GM12874 (cell line): ENCODE data around the gene MS4A18.

Experiments
- TF ChIP-seq, protein P1 (sequence below): IDR thresholded peaks from 2 replicates; pipeline ENCODE4 v1.5.1; 2011; ENCODE audit warnings: low read depth, mild to moderate bottlenecking, control low read depth, low read length, moderate library complexity; ENCODE audit not compliant: insufficient read depth

The MS4A18 gene

DNA sequence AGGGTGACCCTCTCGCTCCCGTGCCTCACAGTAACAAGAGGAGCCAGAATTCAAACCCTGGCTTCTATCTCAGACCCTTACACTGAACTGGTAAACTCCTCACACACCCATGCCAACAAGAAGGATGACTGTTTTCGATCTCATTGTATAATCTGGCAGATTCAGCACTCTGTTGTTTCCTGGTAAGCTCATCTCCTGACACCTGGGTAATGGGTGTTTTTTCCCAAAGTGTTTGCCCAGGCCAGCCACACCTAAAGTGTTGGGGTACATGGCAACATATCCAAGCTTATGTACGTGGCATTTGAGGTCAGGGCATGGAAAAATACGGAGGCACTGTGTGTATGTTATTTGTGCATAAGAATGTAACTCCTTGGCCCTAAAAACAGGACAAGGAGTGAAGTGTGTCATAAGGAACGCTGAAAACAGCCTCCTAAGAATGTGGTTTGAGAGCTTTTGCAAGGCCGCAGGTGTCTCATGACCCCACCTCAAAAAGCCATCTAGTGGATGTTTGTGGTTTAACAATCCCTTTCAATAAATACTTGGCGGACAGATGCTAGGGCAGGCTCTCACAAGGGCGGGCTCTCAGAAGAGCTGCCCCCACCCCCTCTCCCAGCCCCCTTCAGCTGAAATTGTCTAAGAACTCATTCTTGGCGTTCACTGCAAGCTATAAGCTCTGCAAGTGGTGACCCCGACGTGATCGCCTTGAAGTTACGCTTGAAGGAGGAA, 31.9 kb downstream of the MS4A18 start, which contains the start of gene MS4A15:
MS4A15 (plus strand) TSS at position 561 of the 726 bp plus-strand sequence. CDS start 6,867 bp downstream, outside the sequence.
- TF ChIP-seq, protein P1, sequence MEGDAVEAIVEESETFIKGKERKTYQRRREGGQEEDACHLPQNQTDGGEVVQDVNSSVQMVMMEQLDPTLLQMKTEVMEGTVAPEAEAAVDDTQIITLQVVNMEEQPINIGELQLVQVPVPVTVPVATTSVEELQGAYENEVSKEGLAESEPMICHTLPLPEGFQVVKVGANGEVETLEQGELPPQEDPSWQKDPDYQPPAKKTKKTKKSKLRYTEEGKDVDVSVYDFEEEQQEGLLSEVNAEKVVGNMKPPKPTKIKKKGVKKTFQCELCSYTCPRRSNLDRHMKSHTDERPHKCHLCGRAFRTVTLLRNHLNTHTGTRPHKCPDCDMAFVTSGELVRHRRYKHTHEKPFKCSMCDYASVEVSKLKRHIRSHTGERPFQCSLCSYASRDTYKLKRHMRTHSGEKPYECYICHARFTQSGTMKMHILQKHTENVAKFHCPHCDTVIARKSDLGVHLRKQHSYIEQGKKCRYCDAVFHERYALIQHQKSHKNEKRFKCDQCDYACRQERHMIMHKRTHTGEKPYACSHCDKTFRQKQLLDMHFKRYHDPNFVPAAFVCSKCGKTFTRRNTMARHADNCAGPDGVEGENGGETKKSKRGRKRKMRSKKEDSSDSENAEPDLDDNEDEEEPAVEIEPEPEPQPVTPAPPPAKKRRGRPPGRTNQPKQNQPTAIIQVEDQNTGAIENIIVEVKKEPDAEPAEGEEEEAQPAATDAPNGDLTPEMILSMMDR: peak; percentile 55

DNA sequence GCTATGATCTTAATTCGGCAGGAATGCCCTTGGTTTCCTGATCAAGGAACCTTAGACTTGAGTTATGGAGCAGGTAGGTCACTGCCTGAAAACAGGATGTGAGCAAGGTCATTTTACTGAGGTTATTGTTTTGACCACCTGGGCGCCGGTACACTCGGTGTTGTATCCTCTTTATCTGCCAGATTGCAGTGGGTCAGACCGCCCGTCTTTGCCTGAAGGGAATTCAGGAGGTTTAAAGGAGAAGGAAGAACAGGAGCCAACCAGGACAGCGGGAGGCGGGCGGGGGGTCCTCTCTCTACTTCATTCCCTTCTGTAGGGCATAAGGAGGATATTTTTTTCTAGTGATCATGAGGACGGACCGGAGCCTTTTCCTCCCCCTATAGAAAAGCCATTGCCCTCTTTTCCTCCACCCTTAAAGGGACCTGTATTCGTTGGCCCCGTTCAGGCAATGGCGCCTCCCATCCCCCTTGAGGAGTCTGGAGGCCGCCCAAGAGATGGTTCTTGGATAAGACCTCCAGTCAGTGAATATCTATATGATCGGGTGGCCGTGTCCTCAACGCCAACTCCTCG, 32.8 kb downstream of the MS4A18 start:
- TF ChIP-seq, protein P1: no peak

DNA sequence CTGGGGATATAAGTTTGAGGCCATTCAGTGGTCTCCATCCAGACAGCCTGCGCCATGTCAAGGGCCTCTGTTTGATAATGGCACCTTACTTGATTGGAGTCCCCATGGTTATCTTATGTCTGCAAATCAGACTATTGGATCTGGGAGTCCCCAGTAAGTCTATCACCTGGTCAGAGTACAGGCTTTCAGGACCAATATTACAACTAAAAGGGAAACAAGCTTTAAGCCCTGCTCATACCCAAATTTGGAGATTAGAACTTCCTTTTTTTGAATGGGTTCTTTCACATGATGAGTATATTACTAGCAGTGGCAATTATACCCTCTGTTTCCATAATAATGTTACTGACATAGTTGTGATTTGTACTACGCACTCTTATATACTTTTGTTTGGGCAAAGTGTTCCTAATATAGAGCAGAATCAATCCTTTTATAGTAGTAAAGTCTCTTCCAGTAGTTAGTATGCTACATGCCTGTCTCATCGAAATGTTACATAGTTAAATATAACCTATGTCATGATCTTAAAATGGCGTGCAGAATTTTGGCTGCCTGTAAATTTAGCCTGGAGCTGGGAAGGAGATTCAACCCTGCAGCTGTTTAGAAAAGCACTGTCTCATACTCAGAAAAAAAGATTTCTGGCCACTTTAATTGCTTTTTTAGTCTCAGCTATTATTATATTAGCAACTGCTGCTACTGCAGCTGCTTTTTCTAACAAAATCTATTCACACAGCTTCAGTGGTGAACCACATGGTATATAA, 37.1 kb downstream of the MS4A18 start:
- TF ChIP-seq, protein P1: no peak

DNA sequence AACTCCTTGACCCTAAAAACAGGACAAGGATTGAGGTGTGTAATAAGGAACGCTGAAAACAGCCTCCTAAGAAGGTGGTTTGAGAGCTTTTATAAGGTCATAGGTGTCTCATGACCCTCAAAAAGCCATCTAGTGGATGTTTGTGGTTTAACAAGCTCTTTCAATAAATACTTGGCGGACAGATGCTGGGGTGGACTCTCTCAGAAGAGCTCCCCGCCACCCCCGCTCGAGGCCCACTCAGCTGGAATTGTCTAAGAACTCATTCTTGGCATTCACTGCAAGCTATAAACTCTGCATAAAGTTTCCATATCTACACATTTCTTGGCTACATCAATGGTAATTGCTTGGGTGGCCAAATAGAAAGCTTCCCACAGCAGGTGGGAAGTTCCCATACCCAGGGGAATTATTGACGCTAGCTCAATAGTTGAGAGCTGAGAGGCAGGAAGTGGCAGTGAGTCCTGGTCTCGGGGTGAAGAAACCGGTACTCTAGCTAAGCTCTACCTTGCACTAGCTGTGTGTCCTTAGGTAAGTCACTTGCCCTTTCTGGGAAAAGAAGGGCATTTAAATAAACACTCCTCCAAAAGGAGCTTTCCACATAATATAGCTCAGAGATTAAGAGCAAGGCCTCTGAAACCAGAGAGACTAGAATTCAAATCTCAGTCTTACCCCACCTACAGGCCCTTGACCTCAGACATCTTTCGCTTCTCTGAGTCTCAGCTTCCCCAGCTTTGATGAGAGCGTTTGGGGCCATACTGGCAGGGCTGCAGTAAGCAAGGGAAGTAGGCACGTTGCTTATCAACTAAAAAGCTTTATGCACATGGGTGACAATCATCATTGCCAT, 38.6 kb downstream of the MS4A18 start:
- TF ChIP-seq, protein P1: peak; percentile 60

DNA sequence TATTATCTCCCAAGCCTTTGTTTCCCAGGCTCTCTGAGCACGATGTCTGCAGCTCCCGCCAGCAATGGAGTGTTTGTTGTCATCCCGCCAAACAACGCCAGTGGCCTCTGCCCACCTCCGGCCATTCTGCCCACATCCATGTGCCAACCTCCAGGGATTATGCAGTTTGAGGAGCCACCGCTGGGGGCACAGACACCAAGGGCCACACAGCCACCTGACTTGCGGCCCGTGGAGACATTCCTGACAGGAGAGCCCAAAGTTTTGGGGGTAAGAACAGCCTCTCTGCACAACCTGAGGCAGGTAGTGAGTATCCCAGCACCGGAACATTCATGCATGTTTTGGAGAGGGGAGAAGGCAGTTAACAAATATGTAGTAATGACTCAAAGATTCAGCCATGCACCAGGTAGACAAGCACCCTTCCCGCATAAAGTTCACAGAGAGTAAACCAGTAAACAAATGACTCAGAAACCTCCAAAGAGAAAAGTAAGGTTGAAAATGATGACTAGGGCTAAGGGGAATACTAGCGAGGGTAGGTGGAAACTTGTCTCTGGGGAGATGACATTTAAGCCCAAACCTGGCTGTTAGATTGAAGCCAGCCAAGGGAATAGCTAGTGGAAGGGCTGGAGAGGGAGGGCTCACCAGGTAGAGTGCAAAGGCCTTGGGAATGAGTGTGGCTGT, 39.3 kb downstream of the MS4A18 start:
- TF ChIP-seq, protein P1: no peak

DNA sequence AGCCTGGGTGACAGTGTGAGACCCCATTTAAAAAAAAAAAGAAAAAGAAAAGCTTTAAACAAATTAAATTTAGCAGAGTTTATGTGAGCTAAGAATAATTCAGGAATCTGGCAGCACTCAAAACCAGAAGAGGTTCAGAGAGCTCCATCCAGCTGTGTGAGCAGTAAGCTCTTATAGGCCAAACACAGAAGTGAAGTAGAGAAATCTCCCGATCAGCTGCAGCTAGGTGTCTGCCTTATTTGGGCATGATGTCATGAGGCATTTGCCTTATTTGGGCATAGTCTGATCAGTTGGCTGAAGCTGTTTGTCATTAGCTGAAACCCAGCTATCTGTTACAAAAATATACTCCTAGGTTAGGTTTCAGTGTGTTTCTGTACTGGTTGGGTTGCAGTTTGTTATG, 40.4 kb downstream of the MS4A18 start:
- TF ChIP-seq, protein P1: no peak
